Choroid plexus epithelial cell (primary cell): ENCODE measurements around the gene RD3L.

ENCODE experiments used
- DNase-seq: peaks from one replicate; pipeline ENCODE4 v3.0.0-alpha.2; 2010; ENCODE audit warnings: low read depth
- H3K4me3 ChIP-seq: 2 replicates; pipeline ENCODE4 v1.5.1; 2011; ENCODE audit warnings: low read depth, mild to moderate bottlenecking, control low read depth, low read length, moderate library complexity
- TF ChIP-seq, protein P1 (sequence below): conservative IDR thresholded peaks from 2 replicates; pipeline ENCODE4 v1.5.1; 2011; ENCODE audit warnings: low read depth, mild to moderate bottlenecking, control low read depth, inconsistent platforms, low read length, moderate library complexity

RD3L gene

GRCh38 chr14:103948442-103948841 lies 6.1 kb upstream of the RD3L start:
- TF ChIP-seq, protein P1, sequence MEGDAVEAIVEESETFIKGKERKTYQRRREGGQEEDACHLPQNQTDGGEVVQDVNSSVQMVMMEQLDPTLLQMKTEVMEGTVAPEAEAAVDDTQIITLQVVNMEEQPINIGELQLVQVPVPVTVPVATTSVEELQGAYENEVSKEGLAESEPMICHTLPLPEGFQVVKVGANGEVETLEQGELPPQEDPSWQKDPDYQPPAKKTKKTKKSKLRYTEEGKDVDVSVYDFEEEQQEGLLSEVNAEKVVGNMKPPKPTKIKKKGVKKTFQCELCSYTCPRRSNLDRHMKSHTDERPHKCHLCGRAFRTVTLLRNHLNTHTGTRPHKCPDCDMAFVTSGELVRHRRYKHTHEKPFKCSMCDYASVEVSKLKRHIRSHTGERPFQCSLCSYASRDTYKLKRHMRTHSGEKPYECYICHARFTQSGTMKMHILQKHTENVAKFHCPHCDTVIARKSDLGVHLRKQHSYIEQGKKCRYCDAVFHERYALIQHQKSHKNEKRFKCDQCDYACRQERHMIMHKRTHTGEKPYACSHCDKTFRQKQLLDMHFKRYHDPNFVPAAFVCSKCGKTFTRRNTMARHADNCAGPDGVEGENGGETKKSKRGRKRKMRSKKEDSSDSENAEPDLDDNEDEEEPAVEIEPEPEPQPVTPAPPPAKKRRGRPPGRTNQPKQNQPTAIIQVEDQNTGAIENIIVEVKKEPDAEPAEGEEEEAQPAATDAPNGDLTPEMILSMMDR = no peak
- DNase-seq = no peak
- H3K4me3 ChIP-seq = no peak overlapping the region

DNA sequence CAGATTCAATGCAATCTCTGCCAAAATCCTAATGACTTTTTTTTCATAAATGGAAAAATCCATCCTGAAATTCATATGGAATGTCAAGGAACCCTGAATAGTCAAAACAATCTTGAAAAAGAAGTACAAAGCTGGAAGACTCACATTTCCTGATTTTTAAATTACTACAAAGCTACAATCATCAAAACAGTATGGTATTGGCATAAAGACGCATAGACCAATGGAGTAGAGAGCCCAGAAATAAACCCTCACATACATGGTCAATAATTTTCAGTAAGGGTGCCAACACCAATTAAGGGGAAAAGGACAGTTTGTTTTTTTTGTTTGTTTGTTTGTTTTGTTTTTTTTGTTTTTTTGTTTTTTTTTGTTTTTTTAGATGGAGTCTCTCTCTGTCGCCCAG lies 4.6 kb upstream of the RD3L start:
- no peak for DNase-seq
- H3K4me3 ChIP-seq = no peak overlapping the region
- TF ChIP-seq, protein P1 = no peak

- no peak overlapping the region for H3K4me3 ChIP-seq
- DNase-seq = no peak
- TF ChIP-seq, protein P1 = no peak
These were observed 1.3 kb upstream of the RD3L start for GRCh38 chr14:103943673-103944072.

- DNase-seq = no peak
- H3K4me3 ChIP-seq = no peak overlapping the region
- TF ChIP-seq, protein P1 = no peak
These were observed 867 bp downstream of the RD3L start for GRCh38 chr14:103941462-103941861.

DNA sequence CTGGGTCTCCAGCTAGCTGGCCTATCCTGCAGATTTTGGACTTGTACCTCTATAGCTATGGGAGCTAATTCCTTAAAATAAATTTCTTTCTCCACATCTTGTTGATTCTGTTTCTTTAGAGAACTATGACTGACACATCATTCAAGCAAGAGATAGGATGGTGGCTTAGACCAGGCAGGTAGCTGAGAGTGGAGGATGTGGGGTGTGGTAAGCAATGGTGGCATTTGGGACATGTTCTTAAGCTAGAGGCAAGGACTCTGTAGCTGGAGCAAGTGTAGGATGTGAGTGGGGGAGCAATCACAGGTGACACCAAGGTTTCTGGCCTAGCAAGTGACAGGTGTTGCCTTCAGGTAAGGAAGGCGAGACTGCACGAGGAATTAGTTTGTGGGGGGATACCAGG lies 7.2 kb downstream of the RD3L start:
- H3K4me3 ChIP-seq = no peak overlapping the region
- no peak for DNase-seq
- TF ChIP-seq, protein P1 = no peak

- H3K4me3 ChIP-seq = no peak overlapping the region
- TF ChIP-seq, protein P1 = no peak
- DNase-seq = no peak
These were observed 9.4 kb downstream of the RD3L start for GRCh38 chr14:103932791-103933490.

- TF ChIP-seq, protein P1 = no peak
- no peak for DNase-seq
These were observed 10.9 kb downstream of the RD3L start for GRCh38 chr14:103931422-103931821.

More at GRCh38 chr14:103931422-103931821, 10.9 kb downstream of the RD3L start:
- no peak overlapping the region for H3K4me3 ChIP-seq
